ENCODE results near the gene LENG8. TPM values are rescaled to one million over a fixed set of nuclear protein-coding genes. Genes with fewer than 3 reads are reported as not detected.

LENG8 gene
- total and polyA plus RNA-seq, 7 donors: 21.7 to 60.2 (median 28.6) TPM

DNA sequence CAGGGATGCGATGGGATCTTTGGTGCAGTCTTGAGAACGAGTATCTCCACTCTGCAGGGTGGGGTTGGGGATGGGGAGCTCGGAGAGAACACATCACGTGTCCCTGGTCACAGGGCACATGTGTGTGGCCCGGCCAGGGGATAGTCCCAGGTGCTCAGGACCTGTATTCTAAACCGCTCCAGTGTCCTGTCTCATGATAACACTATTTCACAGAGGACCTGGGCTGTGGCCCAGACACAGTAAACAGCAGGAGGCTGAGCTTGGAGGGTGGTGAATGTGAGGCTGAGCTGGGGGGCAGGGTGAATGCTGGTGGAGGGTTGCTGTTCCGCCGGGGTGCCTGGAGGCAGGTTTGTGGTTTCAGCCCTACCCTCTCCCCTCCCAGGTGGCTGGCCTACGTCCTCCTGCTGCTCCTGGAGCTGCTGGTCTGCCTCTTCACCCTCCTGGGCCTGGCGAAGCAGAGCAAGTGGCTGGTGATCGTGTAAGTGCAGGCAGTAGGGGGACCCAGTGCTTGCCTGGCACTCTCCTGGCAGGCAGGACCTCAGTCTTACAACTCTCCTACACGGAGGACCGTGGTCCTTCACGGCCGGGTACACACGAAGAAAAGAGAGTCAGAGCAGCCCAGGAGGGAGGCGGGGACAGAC lies 22.6 kb upstream of the LENG8 start:
- Histone ChIP-seq H3K27me3 (ENCODE audit: insufficient read depth in 3 of 3, low read length in 2 of 3) (peaks cover 0 to 49% (median 17%) of the 10 kb centered on the region in 3 donors), H3K4me3 (no peak overlapping the region), H3K9me3 (no peaks in the 10 kb centered on the region), H3K4me1 (no peaks in the 10 kb centered on the region), H3K36me3 (ENCODE audit: insufficient read depth in 1 of 2, low read depth in 1 of 2) (no peaks in the 10 kb centered on the region), H3K27ac (no peak overlapping the region)
- intact Hi-C loops (cut with DNase I): no loop called here
- 60 to 63% (median 61%) methylated on average over 17 of the region's 17 CpGs for WGBS, 3 donors
- ATAC-seq: no peak
- DNase-seq: no peak
- TF ChIP-seq CTCF (IDR thresholded peaks at IDR 0.05): no peak

DNA sequence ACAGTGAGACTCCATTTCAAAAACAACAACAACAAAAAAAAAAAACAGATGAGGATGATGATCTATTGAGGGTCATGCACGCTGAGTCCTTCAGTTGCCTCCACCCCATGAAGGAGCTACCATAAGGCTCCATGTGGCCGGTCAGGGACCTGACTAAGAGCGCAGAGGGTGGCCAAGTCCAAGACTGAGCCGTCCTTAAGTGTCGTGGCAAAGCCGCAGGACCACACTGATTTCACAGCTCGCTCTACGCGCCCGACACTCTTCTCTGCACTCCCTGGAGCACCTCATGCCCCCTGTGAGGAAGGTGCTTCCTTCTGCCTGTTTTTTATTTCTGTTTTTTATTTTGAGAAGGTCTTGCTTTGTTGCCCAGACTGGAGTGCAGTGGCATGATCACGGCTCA lies 21.4 kb upstream of the LENG8 start:
- no peak for DNase-seq
- Histone ChIP-seq H3K4me1 (no peaks in the 10 kb centered on the region), H3K4me3 (no peak overlapping the region), H3K9me3 (no peaks in the 10 kb centered on the region), H3K27me3 (ENCODE audit: insufficient read depth in 3 of 3, low read length in 2 of 3) (peaks cover 0 to 46% (median 22%) of the 10 kb centered on the region in 3 donors), H3K36me3 (ENCODE audit: insufficient read depth in 1 of 2, low read depth in 1 of 2) (no peaks in the 10 kb centered on the region), H3K27ac (no peak overlapping the region)
- WGBS, 3 donors: 78 to 83% (median 82%) methylated on average over 11 of the region's 11 CpGs
- intact Hi-C loops (cut with DNase I): no loop called here
- ATAC-seq: no peak
- no peak for TF ChIP-seq CTCF (IDR thresholded peaks at IDR 0.05)

GRCh38 chr19:54428323-54429175 lies 20.4 kb upstream of the LENG8 start:
- Histone ChIP-seq H3K4me3 (no peak overlapping the region), H3K9me3 (no peaks in the 10 kb centered on the region), H3K27me3 (ENCODE audit: insufficient read depth in 3 of 3, low read length in 2 of 3) (peaks cover 0 to 42% (median 22%) of the 10 kb centered on the region in 3 donors), H3K27ac (no peak overlapping the region), H3K4me1 (no peaks in the 10 kb centered on the region), H3K36me3 (ENCODE audit: insufficient read depth in 1 of 2, low read depth in 1 of 2) (no peaks in the 10 kb centered on the region)
- intact Hi-C loops (cut with DNase I): no loop called here
- DNase-seq (no peak), ATAC-seq (no peak)
- 67 to 79% (median 72%) methylated on average over 10 to 11 of the region's 11 CpGs for WGBS, 3 donors
- no peak for TF ChIP-seq CTCF (IDR thresholded peaks at IDR 0.05)

DNA sequence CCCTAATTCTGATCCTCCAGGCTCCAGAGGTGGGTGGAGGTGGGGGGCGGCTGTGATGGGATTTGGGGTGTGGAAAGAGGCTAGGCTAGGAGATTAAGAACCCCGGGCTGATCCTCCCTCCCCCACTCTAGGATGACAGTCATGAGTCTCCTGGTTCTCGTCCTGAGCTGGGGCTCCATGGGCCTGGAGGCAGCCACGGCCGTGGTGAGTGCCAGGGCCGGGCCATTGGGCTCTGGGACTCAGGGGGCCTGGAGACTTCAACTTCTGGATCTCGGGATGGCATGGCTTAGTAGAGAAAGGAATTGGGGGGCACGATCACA lies 19.9 kb upstream of the LENG8 start:
- TF ChIP-seq CTCF (IDR thresholded peaks at IDR 0.05): no peak
- Histone ChIP-seq H3K4me1 (no peaks in the 10 kb centered on the region), H3K27me3 (ENCODE audit: insufficient read depth in 3 of 3, low read length in 2 of 3) (peaks cover 0 to 41% (median 22%) of the 10 kb centered on the region in 3 donors), H3K9me3 (no peaks in the 10 kb centered on the region), H3K36me3 (ENCODE audit: insufficient read depth in 1 of 2, low read depth in 1 of 2) (no peaks in the 10 kb centered on the region), H3K27ac (no peak overlapping the region), H3K4me3 (no peak overlapping the region)
- DNase-seq: no peak
- intact Hi-C loops (cut with DNase I): no loop called here
- 30 to 44% (median 37%) methylated on average over 8 of the region's 8 CpGs for WGBS, 3 donors
- no peak for ATAC-seq
